Retinal pigment epithelial cell (primary cell): Measurements from ENCODE around the gene GAMT.

Experiments used
- DNase-seq: peaks from one replicate; pipeline ENCODE4 v3.0.0-alpha.2; 2010; ENCODE audit warnings: low read depth
- H3K4me3 ChIP-seq: 2 replicates; pipeline ENCODE4 v1.5.1; 2011; ENCODE audit warnings: mild to moderate bottlenecking, low read length, control low read depth, moderate library complexity
- CTCF ChIP-seq: conservative IDR thresholded peaks from 2 replicates; pipeline ENCODE4 v1.5.1; 2011; ENCODE audit warnings: low read depth, low read length, control low read depth, inconsistent platforms

Gene GAMT

GRCh38 chr19:1357531-1358109, 43.7 kb downstream of the GAMT start:
- no peak for DNase-seq
- no peak overlapping the region for H3K4me3 ChIP-seq
- no peak for TF ChIP-seq CTCF

GRCh38 chr19:1356508-1356865, 44.9 kb downstream of the GAMT start:
- peak overlapping the region; percentile 78 for H3K4me3 ChIP-seq
- TF ChIP-seq CTCF: no peak
- no peak for DNase-seq

- no peak for DNase-seq
- no peak for TF ChIP-seq CTCF
- peak overlapping the region; percentile 78 for H3K4me3 ChIP-seq
These were observed 45.5 kb downstream of the GAMT start for GRCh38 chr19:1355568-1356507.

- TF ChIP-seq CTCF: no peak
- peak overlapping the region; percentile 78 for H3K4me3 ChIP-seq
- no peak for DNase-seq
These were observed 46.3 kb downstream of the GAMT start for GRCh38 chr19:1354970-1355567.

GRCh38 chr19:1353144-1353543, 48.2 kb downstream of the GAMT start:
- no peak for TF ChIP-seq CTCF
- no peak for DNase-seq
- no peak overlapping the region for H3K4me3 ChIP-seq

GRCh38 chr19:1351381-1351851, 49.9 kb downstream of the GAMT start:
- no peak overlapping the region for H3K4me3 ChIP-seq
- no peak for DNase-seq
- TF ChIP-seq CTCF: no peak

GRCh38 chr19:1350867-1351266, 50.5 kb downstream of the GAMT start:
- no peak for TF ChIP-seq CTCF
- DNase-seq: no peak

More at GRCh38 chr19:1350867-1351266, 50.5 kb downstream of the GAMT start:
- H3K4me3 ChIP-seq: no peak overlapping the region
